PC-9 (cell line): ENCODE results near the gene MYO1E.

ENCODE experiments used
- CTCF ChIP-seq: fragments of 200-600 bp; sonication (generic); conservative IDR thresholded peaks from 2 replicates; pipeline ENCODE4 v1.6.1; 2017; ENCODE audit warnings: mixed run types, antibody characterized with exemption, mild to moderate bottlenecking, moderate library complexity
- EZH2 ChIP-seq: fragments of 200-600 bp; sonication (generic); IDR thresholded peaks from 2 replicates; pipeline ENCODE4 v1.8.0; 2017; ENCODE audit warnings: antibody characterized with exemption, low read depth

GRCh38 chr15:59197454-59197853, 175.2 kb downstream of the MYO1E start:
- TF ChIP-seq CTCF (no peak), EZH2 (no peak)
